K562 (cell line): ENCODE measurements around the gene GABPB1. TPM values are rescaled to one million over a fixed set of nuclear protein-coding genes. Genes with fewer than 3 reads are reported as not detected.
A peak's percentile ranks its signal among the peaks of the same experiment; 100 is the strongest.
"Not testable (repeated sequence)": the region's sequence is repeated elsewhere in the genome, so short reads cannot be mapped to it uniquely, and the experiment has no call there.

Source experiments
- ATAC-seq: fragments of 200-7000 bp; cut with Tn5 transposase; 3 replicates; pipeline ENCODE4 v1.9.1; 2020; ENCODE audit warnings: moderate library complexity
- BruUV-seq: library from RNA; stranded (reverse); fragments of 400-500 nt; replicated peaks from 2 replicates; lab custom pipeline; 2021; lab: Mats Ljungman, UMichigan
- CTCF ChIA-PET: fragments of 300-600 bp; formaldehyde crosslinking; extraction: SDS; loops from one replicate; lab custom pipeline; 2021; ENCODE audit warnings: low intra/inter-chr PET ratio; lab: Yijun Ruan, JAX
- POLR2A ChIA-PET: fragments of 300-600, 350-650 bp; sonication (Branson Sonifier 250); formaldehyde crosslinking; extraction: SDS; loops from one replicate; lab custom pipeline; 2021; ENCODE audit warnings: antibody characterized with exemption, inconsistent platforms; lab: Yijun Ruan, JAX
- DNase-seq, 4 experiments: peaks; one replicate each; pipeline versions ENCODE4 v3.0.0 to v3.0.0-alpha.2; 2011 to 2018; ENCODE audit warnings: low spot score in 3 of 4, mixed read lengths in 3 of 4; ENCODE audit errors: extremely low read depth in 1 of 4
- FAIRE-seq: peaks from 2 replicates; lab custom pipeline; 2011; peaks lifted over from hg19 to GRCh38; lab: Jason Lieb, UNC
- H2AFZ ChIP-seq: 2 replicates; pipeline ENCODE4 v1.6.0; 2011; ENCODE audit warnings: low read depth, low read length, control low read depth, inconsistent platforms
- H3K27ac ChIP-seq: fragments of 200-600 bp; 3 replicates; pipeline ENCODE4 v1.8.0; 2011; ENCODE audit warnings: low read depth, mild to moderate bottlenecking, control low read depth, inconsistent platforms, low read length, moderate library complexity, mixed read lengths; ENCODE audit errors: extremely low read depth
- H3K27me3 ChIP-seq, 2 experiments: fragments of 300-600 bp in 1 of 2; 2 replicates in 1 of 2; 3 replicates in 1 of 2; pipeline versions ENCODE4 v1.6.0 to v1.8.0; 2011; ENCODE audit warnings: inconsistent platforms in 2 of 2, low read length in 2 of 2, mild to moderate bottlenecking in 1 of 2, mixed read lengths in 1 of 2, moderate library complexity in 1 of 2; ENCODE audit not compliant: control insufficient read depth in 2 of 2, insufficient read depth in 2 of 2
- H3K36me3 ChIP-seq: fragments of 300-600 bp; 3 replicates; pipeline ENCODE4 v1.8.0; 2011; ENCODE audit warnings: mild to moderate bottlenecking, low read length, inconsistent platforms; ENCODE audit not compliant: control insufficient read depth, insufficient read depth
- H3K4me1 ChIP-seq, 2 experiments: fragments of 200-600 bp in 1 of 2; replicated peaks in 1 of 2; 2 replicates in 1 of 2; 3 replicates in 1 of 2; pipeline versions ENCODE4 v1.5.1 to v1.8.0; 2011; ENCODE audit warnings: inconsistent platforms in 2 of 2, low read length in 2 of 2, mild to moderate bottlenecking in 1 of 2, mixed read lengths in 1 of 2, moderate library complexity in 1 of 2; ENCODE audit not compliant: control insufficient read depth in 2 of 2, insufficient read depth in 2 of 2
- H3K4me2 ChIP-seq: 2 replicates; pipeline ENCODE4 v1.6.1; 2011; ENCODE audit warnings: low read length, control low read depth, inconsistent platforms, mixed read lengths; ENCODE audit not compliant: insufficient read depth
- H3K4me3 ChIP-seq: fragments of 200-600 bp; sonication (generic), shearing (Covaris generic); 2 replicates; pipeline ENCODE4 v1.5.1; 2016; ENCODE audit warnings: control low read depth, inconsistent platforms
- H3K79me2 ChIP-seq: fragments of 200-600 bp; 3 replicates; pipeline ENCODE4 v1.8.0; 2011; ENCODE audit warnings: low read length, inconsistent platforms; ENCODE audit not compliant: control insufficient read depth, insufficient read depth
- H3K9ac ChIP-seq, 2 experiments: 2 replicates each; pipeline versions ENCODE4 v1.6.0 to v1.6.1; 2011; ENCODE audit warnings: low read depth in 2 of 2, low read length in 2 of 2, control low read depth in 1 of 2, inconsistent platforms in 1 of 2, mild to moderate bottlenecking in 1 of 2, mixed read lengths in 1 of 2; ENCODE audit not compliant: insufficient read depth in 1 of 2
- H3K9me1 ChIP-seq: one replicate; pipeline ENCODE4 v1.6.0; 2011; ENCODE audit warnings: inconsistent platforms, mild to moderate bottlenecking, low read length, moderate library complexity; ENCODE audit not compliant: control insufficient read depth, insufficient read depth
- H3K9me3 ChIP-seq: replicated peaks from 2 replicates; pipeline ENCODE4 v1.5.1; 2011; ENCODE audit warnings: low read depth, low read length, inconsistent platforms; ENCODE audit not compliant: control insufficient read depth, insufficient read depth
- H4K20me1 ChIP-seq: replicated peaks from 2 replicates; pipeline ENCODE4 v1.6.1; 2011; ENCODE audit warnings: low read length, inconsistent platforms, mixed read lengths; ENCODE audit not compliant: control insufficient read depth, insufficient read depth
- C11orf30 ChIP-seq: fragments of 450-650 bp; IDR thresholded peaks from 2 replicates; pipeline ENCODE4 v1.6.1; 2016; ENCODE audit warnings: low read depth, mild to moderate bottlenecking
- SMAD4 ChIP-seq: fragments of 250-450 bp; sonication (Bioruptor Pico); conservative IDR thresholded peaks from 2 replicates; pipeline ENCODE4 v1.8.0; 2021; ENCODE audit warnings: inconsistent platforms, mild to moderate bottlenecking, moderate library complexity
- TAL1 ChIP-seq: fragments of 450-650 bp; IDR thresholded peaks from 2 replicates; pipeline ENCODE4 v1.6.1; 2016; ENCODE audit warnings: mild to moderate bottlenecking
- ZNF121 ChIP-seq: sonication (generic); formaldehyde crosslinking; conservative IDR thresholded peaks from 2 replicates; pipeline ENCODE4 v1.8.0; 2022; ENCODE audit warnings: missing genetic modification reagents
- ZNF316 ChIP-seq: fragments of 450-650 bp; IDR thresholded peaks from 2 replicates; pipeline ENCODE4 v1.6.1; 2016
- WGBS: fragments of 100-300 bp; shearing (Covaris generic); methylation state at CpG from one replicate; pipeline ENCODE4 v1.1.6; 2016; ENCODE audit warnings: low coverage, mixed read lengths; ENCODE audit not compliant: insufficient coverage; ENCODE audit errors: missing lambda C conversion rate; 5-methylcytosine and 5-hydroxymethylcytosine counted together
- in situ Hi-C: fragments of 300-500 bp; cut with MboI; formaldehyde crosslinking; loops from 4 replicates; pipeline ENCODE4 v1.15.0; 2018; ENCODE audit warnings: inconsistent platforms, mixed read lengths
- intact Hi-C: fragments of 100-400 bp; cut with micrococcal nuclease; formaldehyde crosslinking; loops from 2 replicates; pipeline ENCODE4 v1.14.2; 2022
- polyA plus RNA-seq, 8 experiments: library from polyadenylated mRNA; depleted of rRNA in 4 of 8; stranded (reverse) in 5 of 8; unstranded in 3 of 8; fragments of >200 nt; fragmentation: Nextera tagmentation in 2 of 8; fragmentation: Illumina TruSeq in 1 of 8; extraction: Ambion mirVana in 2 of 8; extraction: Trizol in 1 of 8; gene quantifications; 2 replicates each; pipeline versions ENCODE4 v1.2.1 to v1.2.3, GENCODE V29; 2011 to 2014; ENCODE audit warnings: inconsistent platforms in 1 of 8, missing spikeins in 1 of 8
- total RNA-seq, 7 experiments: library from RNA; depleted of rRNA in 6 of 7; stranded (reverse); fragments of >200 nt in 6 of 7; fragmentation: Illumina TruSeq in 2 of 7; extraction: Trizol in 2 of 7; gene quantifications; 2 replicates each; pipeline versions ENCODE4 v1.2.1 to v1.2.3, GENCODE V29; 2011 to 2021; ENCODE audit warnings: low replicate concordance in 1 of 7
- TF ChIP-seq, protein P1 (sequence below), 2 experiments: IDR thresholded peaks; 2 replicates each; pipeline ENCODE4 v1.6.1; 2011; ENCODE audit warnings: borderline replicate concordance in 1 of 2, control low read depth in 1 of 2, low read depth in 1 of 2, low read length in 1 of 2, mild to moderate bottlenecking in 1 of 2, mixed read lengths in 1 of 2, moderate library complexity in 1 of 2; ENCODE audit not compliant: insufficient read depth in 1 of 2, insufficient read length in 1 of 2, poor library complexity in 1 of 2, severe bottlenecking in 1 of 2; ENCODE audit errors: extremely low read depth in 1 of 2

GABPB1 gene
- total and polyA plus RNA-seq, 9 of the 15 experiments (the other 6 are each of a cell fraction or from before 2014, with no cell fraction given) = 11.8 to 42.3 (median 33.2) TPM

DNA sequence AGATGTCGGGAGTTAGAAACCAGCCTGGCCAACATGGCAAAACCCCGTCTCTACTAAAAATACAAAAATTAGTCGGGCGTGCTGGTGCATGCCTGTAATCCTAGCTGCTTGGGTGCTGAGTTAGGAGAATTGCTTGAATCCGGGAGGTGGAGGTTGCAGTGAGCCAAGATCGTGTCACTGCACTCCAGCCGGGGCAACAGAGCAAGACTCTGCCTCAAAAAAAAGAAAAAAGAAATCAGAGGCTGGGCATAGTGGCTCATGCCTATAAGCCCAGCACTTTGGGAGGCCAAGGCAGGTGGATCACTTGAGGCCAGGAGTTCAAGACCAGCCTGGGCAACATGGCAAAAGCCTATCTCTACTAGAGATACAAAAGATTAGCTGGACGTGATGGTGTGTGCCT, 14.6 kb upstream of the GABPB1 start:
- H3K27me3 ChIP-seq, in situ Hi-C loops, DNase-seq, H3K4me3 ChIP-seq, H3K9me1 ChIP-seq, intact Hi-C loops, H3K4me2 ChIP-seq, FAIRE-seq, POLR2A ChIA-PET, H3K9me3 ChIP-seq, CTCF ChIA-PET, ATAC-seq, H3K27ac ChIP-seq, H3K36me3 ChIP-seq, H2AFZ ChIP-seq, H3K79me2 ChIP-seq, BruUV-seq, H4K20me1 ChIP-seq, H3K9ac ChIP-seq, H3K4me1 ChIP-seq: not testable (repeated sequence)
- TF ChIP-seq C11orf30 (peak; percentile 17; the same call in 1 of the 2 replicates), ZNF121 (CRISPR knock-in tag) (0 out of 2 replicates have a peak, but pooled peaks have one; percentile 23), ZNF316 (peak; percentile 45; the same call in 1 of the 2 replicates)
- WGBS = 73% methylated on average over 8 of the region's 8 CpGs

DNA sequence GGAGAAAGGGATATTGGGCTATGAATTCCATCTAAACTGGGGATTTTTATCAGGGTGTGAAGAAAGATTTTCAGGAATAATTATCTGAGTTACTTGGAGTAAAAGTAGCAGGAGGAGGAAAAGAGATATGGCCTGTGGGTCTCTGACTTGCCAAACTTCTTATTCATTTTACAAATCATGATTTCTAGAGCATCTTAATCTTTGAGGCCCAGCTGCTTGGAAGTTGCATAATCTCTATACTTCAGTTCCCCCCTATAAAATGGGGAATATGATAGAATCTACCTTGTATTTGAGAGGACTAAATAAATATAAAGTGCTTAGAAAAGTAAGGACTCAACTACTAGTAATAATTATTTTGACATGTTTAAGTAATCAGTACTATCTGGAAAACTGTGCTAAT, 11.0 kb upstream of the GABPB1 start:
- Histone ChIP-seq H4K20me1 (no peaks in the 10 kb centered on the region), H2AFZ (no peak overlapping the region), H3K4me1 (no peaks in the 10 kb centered on the region), H3K79me2 (no peaks in the 10 kb centered on the region), H3K9me1 (no peaks in the 10 kb centered on the region), H3K9ac (no peak overlapping the region), H3K36me3 (peaks cover 10% of the 10 kb centered on the region; the same call in 1 of the 3 replicates), H3K27ac (no peak overlapping the region), H3K9me3 (no peaks in the 10 kb centered on the region), H3K27me3 (no peaks in the 10 kb centered on the region), H3K4me3 (no peak overlapping the region), H3K4me2 (no peak overlapping the region)
- in situ Hi-C loops = no loop called here
- TF ChIP-seq, protein P1, sequence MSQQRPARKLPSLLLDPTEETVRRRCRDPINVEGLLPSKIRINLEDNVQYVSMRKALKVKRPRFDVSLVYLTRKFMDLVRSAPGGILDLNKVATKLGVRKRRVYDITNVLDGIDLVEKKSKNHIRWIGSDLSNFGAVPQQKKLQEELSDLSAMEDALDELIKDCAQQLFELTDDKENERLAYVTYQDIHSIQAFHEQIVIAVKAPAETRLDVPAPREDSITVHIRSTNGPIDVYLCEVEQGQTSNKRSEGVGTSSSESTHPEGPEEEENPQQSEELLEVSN (IDR thresholded peaks at IDR 0.05; ENCODE audit: borderline replicate concordance in 1 of 2, extremely low read depth in 1 of 2, insufficient read depth in 1 of 2, insufficient read length in 1 of 2, low read depth in 1 of 2, low read length in 1 of 2, poor library complexity in 1 of 2, severe bottlenecking in 1 of 2) = no peak
- no peak for TF ChIP-seq SMAD4
- TF ChIP-seq TAL1 = peak; percentile 13; the same call in 1 of the 2 replicates
- DNase-seq = no peak
- BruUV-seq = no TSS peak
- intact Hi-C loops = no loop called here
- no peak for ATAC-seq
- FAIRE-seq = no peak
- ChIA-PET CTCF (no interaction called here), POLR2A (interaction anchor here (0.7 kb wide), 1 partner anchor 173 kb away, joined by 4 read pairs; no protein-coding TSS in a partner anchor)
